IgD-negative memory B cell (primary cell): Measurements from ENCODE around the gene NRG2. TPM values are rescaled to one million over a fixed set of nuclear protein-coding genes. Genes with fewer than 3 reads are reported as not detected.

Experiments used
- H3K27ac Mint-ChIP-seq, 3 donors: one replicate each; pipeline ENCODE4 v1.8.0; 2020 to 2022; ENCODE audit warnings: mild to moderate bottlenecking in 3 of 3, mixed read lengths in 3 of 3, moderate library complexity in 1 of 3
- H3K27me3 Mint-ChIP-seq: one replicate; pipeline ENCODE4 v1.8.0; 2021; ENCODE audit warnings: mixed read lengths
- H3K36me3 Mint-ChIP-seq: one replicate; pipeline ENCODE4 v1.8.0; 2020; ENCODE audit warnings: mild to moderate bottlenecking, mixed read lengths
- H3K4me1 Mint-ChIP-seq, 3 donors: one replicate each; pipeline ENCODE4 v1.8.0; 2020 to 2022; ENCODE audit warnings: mixed read lengths in 3 of 3, mild to moderate bottlenecking in 1 of 3
- H3K4me3 Mint-ChIP-seq, 4 donors: one replicate each; pipeline ENCODE4 v1.8.0; 2020 to 2022; ENCODE audit warnings: mild to moderate bottlenecking in 4 of 4, mixed read lengths in 4 of 4, moderate library complexity in 3 of 4
- H3K9me3 Mint-ChIP-seq, 3 donors: one replicate each; pipeline ENCODE4 v1.8.0; 2020 to 2021; ENCODE audit warnings: mixed read lengths in 3 of 3, mild to moderate bottlenecking in 1 of 3
- polyA plus RNA-seq: library from polyadenylated mRNA; unstranded; fragments of 300-500 nt; fragmentation: Illumina TruSeq; gene quantifications from one replicate; pipeline ENCODE4 v1.2.3, GENCODE V29; 2021

The NRG2 gene
- polyA plus RNA-seq, 1 donor from 2014 or later: not detected

DNA sequence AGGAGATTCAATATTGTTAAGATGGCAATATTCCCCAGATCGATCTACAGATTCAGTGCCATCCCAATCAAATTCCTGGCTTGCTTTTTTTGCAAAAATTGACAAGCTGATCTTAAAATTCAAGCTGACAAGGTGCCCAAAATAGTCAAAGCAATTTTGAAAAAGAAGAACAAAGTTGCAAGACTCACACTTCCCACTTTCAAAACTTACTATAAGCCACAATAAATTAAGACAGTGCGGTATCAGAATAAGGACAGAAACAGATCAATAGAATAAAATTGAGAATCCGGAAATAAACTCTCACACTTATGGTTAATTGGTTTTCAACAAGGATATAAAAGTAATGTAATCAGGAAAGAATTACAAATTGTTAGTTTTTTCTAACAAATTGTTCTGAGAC lies 97.1 kb downstream of the NRG2 start:
- peak overlapping the region in 1 of 4 donors; percentile 83 for H3K4me3 Mint-ChIP-seq
- peaks cover 14% of the 10 kb centered on the region for H3K27me3 Mint-ChIP-seq
- H3K27ac Mint-ChIP-seq: peak overlapping the region in 2 of 3 donors; percentile 2 to 42
- peaks cover 2 to 18% (median 6%) of the 10 kb centered on the region in 3 donors for H3K9me3 Mint-ChIP-seq
- H3K4me1 Mint-ChIP-seq: peaks cover 9 to 18% (median 11%) of the 10 kb centered on the region in 3 donors
- H3K36me3 Mint-ChIP-seq: no peaks in the 10 kb centered on the region

DNA sequence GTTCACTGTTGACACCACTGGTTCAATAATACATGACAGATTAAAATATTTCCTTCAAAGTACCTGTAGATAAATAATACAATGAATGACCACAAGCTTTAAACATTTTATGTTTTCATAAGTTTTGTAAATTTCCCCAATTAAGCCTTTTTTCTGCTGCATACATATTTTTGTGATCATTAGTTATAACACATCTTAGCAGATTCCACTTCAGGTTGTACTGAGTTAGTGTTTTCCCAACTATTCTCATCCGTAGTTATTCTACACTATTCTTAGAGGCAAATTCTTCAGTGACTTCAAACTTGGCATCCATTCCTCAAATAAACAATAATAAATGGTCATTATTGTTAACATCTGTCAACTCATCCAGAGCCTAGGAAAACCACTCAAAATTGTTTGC lies 100.9 kb downstream of the NRG2 start:
- peaks cover 1% of the 10 kb centered on the region for H3K36me3 Mint-ChIP-seq
- H3K4me1 Mint-ChIP-seq: peaks cover 9 to 15% (median 11%) of the 10 kb centered on the region in 3 donors
- no peak overlapping the region for H3K27ac Mint-ChIP-seq
- no peak overlapping the region for H3K4me3 Mint-ChIP-seq
- peaks cover 6 to 34% (median 9%) of the 10 kb centered on the region in 3 donors for H3K9me3 Mint-ChIP-seq
- peaks cover 15% of the 10 kb centered on the region for H3K27me3 Mint-ChIP-seq

DNA sequence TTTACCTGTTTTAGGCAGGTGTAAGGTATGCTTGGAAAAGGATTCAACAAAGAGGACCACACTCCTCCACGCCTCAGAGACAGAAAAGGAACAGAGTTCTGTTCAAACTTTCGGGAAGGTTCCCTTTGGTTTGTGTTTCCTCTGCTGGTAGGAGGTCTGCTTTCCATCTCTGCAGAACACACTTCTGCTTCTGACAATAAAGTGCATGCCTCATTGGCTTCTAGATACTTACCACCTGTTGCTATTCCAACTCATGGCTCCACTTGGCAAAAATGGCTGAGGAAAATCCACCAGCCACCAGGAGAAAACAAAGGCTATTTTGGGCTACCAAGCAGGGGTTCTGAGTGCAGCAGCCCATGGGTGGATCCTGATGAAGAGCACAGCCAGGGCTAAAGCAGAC lies 112.7 kb downstream of the NRG2 start:
- peaks cover 1 to 3% (median 2%) of the 10 kb centered on the region in 3 donors for H3K9me3 Mint-ChIP-seq
- H3K36me3 Mint-ChIP-seq: no peaks in the 10 kb centered on the region
- no peaks in the 10 kb centered on the region for H3K4me1 Mint-ChIP-seq
- no peak overlapping the region for H3K4me3 Mint-ChIP-seq
- H3K27ac Mint-ChIP-seq: no peak overlapping the region
- H3K27me3 Mint-ChIP-seq: peaks cover 25% of the 10 kb centered on the region

DNA sequence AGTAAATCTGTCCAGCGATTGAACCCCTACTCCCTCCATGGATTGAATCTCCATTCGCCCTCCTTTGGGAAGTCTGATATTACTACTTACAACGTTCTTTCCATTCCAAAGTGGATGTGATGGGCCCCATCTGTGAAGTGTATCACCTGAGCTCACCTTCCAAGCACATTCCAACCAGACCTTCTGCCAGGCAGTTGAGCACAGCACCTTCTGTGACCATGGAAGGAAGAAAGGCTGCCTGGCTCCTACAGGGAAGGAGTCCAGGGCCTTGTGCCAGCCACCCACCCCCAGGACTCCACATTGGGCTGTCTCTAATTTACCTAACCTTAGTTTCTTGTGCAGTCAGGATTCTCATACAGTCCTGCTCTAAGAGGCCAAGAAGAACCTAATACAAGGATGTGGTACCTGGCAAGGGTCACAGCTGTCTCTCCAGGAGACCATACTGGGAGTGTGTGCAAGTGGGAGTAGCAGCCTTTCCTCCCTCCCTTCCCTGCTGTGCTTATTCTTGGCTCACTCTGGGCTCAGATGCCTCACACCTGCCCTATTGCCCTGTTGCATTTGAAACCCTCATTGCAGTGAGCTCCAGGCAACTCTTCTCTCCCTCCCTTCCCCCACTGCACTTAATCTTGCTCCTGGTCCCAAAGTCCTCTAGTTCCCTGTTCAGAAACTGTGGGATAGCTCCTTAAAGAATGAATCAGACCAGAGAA lies 116.1 kb downstream of the NRG2 start:
- H3K36me3 Mint-ChIP-seq: no peaks in the 10 kb centered on the region
- H3K27me3 Mint-ChIP-seq: peaks cover 23% of the 10 kb centered on the region
- H3K9me3 Mint-ChIP-seq: peaks cover 0 to 2% (median under 1%) of the 10 kb centered on the region in 3 donors
- H3K27ac Mint-ChIP-seq: no peak overlapping the region
- H3K4me1 Mint-ChIP-seq: no peaks in the 10 kb centered on the region
- no peak overlapping the region for H3K4me3 Mint-ChIP-seq

DNA sequence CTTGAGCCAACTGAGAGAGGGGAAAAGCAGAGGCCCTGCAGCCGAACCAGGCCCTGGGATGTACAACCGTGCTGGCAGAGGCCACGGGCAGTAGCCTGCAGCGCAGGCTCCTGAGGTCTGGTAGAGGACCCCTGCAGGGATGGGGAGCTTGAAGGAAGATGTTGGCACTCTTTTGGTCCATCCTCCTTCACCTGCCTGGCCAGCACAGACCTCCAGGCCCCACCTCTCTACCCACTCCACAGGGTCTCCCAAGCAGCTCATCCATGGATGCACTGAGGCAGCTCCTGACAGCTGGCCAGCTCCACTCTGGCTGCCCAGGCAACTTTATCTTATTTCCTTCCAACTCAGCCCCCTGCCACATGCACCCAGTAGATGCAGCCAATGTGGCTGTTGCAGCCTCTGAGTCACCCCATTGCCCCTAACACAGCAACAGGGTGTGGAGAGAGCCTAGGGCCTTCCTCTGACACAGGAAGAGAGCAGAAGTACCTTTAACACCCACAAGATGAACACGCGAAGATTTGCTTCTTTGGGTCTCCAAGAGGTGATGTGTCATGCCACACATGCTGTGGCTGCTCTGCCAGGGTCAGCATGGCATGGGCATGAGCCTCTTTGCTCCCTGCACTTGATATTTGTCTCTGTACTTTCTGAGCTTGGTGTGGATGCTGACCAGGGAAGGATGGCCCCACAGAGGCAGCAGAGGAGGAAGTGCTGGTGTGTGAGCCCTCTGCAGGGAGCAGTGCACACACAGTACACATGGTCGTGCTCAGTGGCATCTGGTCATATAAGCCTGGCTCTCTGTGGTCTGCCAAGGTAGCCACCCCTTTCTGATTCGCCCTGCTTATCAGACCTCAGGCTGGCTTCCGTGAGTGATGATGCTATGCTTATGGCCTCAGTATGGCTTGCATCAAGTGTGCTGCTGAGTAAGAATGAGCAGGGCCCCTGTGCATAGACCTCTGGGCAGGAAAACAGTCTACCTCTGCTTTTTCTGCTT lies 117.2 kb downstream of the NRG2 start:
- no peak overlapping the region for H3K4me3 Mint-ChIP-seq

DNA sequence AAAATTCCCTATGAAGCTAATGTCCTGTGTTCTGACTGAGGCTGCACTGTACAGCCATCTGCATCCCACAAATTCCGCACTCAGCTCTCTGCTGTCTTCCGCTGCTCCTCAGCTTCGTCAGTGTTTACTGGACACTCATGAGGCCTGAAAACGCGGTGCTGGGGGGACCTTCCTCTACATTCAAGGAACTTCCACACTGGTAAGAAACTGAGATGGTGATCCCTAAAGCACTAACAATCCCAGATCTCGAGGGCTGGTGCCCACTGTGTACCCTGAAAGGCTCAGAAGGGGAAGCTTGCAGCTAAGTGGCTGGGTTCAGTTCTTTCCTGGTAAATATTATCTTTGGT lies 117.9 kb downstream of the NRG2 start:
- Mint-ChIP-seq H3K36me3 (no peaks in the 10 kb centered on the region), H3K27me3 (peaks cover 18% of the 10 kb centered on the region), H3K4me3 (no peak overlapping the region), H3K4me1 (no peaks in the 10 kb centered on the region), H3K9me3 (peaks cover 0 to 2% (median 0%) of the 10 kb centered on the region in 3 donors), H3K27ac (no peak overlapping the region)

More for the DNA sequence above, 117.2 kb downstream of the NRG2 start:
- H3K4me1 Mint-ChIP-seq: no peaks in the 10 kb centered on the region
- no peaks in the 10 kb centered on the region for H3K36me3 Mint-ChIP-seq
- peaks cover 0 to 2% (median 0%) of the 10 kb centered on the region in 3 donors for H3K9me3 Mint-ChIP-seq
- H3K27me3 Mint-ChIP-seq: peaks cover 23% of the 10 kb centered on the region
- peak overlapping the region in 1 of 3 donors; percentile 16 for H3K27ac Mint-ChIP-seq

DNA sequence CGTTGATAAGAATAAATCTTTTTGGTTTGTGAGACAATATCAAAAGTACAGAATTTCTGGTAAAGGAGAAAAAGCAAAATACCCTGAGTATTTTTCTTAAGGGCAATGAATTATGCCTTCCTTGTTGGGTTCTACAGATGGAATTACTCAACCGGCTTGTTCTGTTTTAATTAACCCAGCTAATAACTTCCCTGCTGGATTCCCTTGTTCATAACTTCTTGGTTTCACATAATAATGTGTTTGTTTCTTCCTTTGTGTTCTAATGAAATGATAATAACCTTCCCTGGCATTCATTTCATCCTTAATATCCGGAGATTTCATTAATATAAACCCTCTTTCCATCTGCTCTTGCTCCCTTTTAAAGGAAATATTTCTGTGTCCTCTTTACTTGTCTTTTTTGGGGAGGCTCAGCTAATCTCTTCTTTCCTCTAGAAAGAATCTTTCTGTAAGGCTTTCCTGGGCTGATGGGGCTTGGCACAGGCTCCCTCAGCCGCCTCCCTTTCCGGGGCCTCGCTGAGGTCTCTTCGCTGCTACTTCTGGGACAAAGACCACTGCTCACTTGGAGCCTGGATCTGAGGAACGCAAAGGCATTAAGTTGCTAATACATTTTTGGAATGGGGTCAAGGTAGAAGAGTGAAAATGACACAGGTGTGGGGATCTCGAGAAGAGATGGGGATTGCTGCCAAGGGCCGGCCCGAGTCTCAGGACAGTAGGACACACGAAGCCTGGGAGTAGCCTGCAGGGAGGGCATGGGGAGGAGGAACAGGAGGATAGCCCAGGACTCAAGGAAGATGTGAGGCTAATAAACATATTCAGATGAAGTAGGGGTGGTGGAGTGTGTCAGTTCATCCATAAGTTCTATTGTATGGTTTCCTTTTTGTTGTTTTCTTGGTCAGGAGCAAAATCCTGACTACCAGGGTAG lies 118.5 kb downstream of the NRG2 start:
- Mint-ChIP-seq H3K27ac (no peak overlapping the region), H3K9me3 (peaks cover 0 to 2% (median 0%) of the 10 kb centered on the region in 3 donors), H3K36me3 (no peaks in the 10 kb centered on the region), H3K4me3 (no peak overlapping the region), H3K4me1 (no peaks in the 10 kb centered on the region), H3K27me3 (peaks cover 15% of the 10 kb centered on the region)

DNA sequence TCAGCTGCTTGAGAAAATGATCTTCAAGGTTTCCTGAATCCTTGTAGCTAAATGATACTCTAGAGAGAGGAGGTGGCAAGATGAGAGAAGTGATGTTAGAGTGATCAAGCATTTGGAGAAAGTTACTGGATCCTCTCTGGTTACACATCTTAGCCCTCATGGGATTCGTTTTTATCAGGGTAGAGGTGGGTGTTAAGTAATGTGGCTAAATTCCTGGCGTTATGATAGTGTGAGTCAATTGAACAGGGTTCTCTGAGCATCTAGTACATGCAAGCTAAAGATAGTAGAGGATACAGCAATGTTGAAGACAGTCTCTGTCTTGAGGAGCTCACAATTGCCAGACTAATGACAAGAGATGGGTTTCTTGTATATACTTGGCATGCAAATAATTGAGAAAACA lies 123.8 kb downstream of the NRG2 start:
- Mint-ChIP-seq H3K27ac (no peak overlapping the region), H3K27me3 (peaks cover 10% of the 10 kb centered on the region), H3K4me3 (no peak overlapping the region), H3K4me1 (no peaks in the 10 kb centered on the region), H3K9me3 (no peaks in the 10 kb centered on the region), H3K36me3 (no peaks in the 10 kb centered on the region)

DNA sequence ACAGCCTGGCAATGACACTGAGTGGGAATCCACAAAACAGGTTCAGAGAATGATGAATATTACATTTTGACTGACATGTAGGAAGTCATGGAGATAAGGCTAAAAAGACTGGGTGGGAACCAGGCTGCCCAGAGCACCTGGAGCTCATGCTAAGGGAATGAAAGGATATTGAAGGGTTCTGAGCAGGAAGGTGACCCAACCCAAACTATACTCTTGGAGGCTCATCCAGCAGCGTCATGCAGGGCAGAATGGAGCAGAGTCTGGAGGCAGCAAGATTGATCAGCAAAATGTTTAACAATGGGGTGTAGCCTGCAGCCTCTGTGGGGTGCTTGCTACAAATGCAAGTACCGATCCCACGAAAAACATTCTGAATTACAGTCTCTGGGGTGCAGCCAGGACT lies 127.3 kb downstream of the NRG2 start:
- H3K27ac Mint-ChIP-seq: no peak overlapping the region
- no peaks in the 10 kb centered on the region for H3K4me1 Mint-ChIP-seq
- H3K9me3 Mint-ChIP-seq: peaks cover 0 to 3% (median 0%) of the 10 kb centered on the region in 3 donors
- H3K36me3 Mint-ChIP-seq: no peaks in the 10 kb centered on the region
- no peak overlapping the region for H3K4me3 Mint-ChIP-seq
- H3K27me3 Mint-ChIP-seq: peaks cover 10% of the 10 kb centered on the region

DNA sequence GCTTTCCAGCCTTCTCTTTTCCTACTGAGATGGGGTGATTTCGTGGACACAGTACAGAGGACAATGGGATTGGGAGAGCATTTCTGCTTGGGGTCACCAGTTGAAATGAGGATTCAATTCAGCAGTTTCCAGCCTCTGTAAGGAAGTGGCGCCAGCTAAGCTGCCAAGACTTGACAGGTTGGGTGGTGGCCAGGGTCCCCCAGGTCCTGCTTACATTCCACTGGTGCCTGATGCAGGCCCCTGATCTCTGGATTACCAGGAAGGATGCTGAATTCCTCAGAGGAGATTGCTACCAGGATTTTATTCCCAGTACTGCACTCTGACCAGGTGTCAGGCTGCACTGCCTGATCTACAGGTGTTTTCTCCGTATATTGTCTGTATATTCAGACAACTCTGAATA lies 127.8 kb downstream of the NRG2 start:
- Mint-ChIP-seq H3K27me3 (peaks cover 12% of the 10 kb centered on the region), H3K27ac (no peak overlapping the region), H3K4me3 (no peak overlapping the region), H3K4me1 (no peaks in the 10 kb centered on the region), H3K36me3 (no peaks in the 10 kb centered on the region), H3K9me3 (peaks cover 0 to 3% (median 0%) of the 10 kb centered on the region in 3 donors)

DNA sequence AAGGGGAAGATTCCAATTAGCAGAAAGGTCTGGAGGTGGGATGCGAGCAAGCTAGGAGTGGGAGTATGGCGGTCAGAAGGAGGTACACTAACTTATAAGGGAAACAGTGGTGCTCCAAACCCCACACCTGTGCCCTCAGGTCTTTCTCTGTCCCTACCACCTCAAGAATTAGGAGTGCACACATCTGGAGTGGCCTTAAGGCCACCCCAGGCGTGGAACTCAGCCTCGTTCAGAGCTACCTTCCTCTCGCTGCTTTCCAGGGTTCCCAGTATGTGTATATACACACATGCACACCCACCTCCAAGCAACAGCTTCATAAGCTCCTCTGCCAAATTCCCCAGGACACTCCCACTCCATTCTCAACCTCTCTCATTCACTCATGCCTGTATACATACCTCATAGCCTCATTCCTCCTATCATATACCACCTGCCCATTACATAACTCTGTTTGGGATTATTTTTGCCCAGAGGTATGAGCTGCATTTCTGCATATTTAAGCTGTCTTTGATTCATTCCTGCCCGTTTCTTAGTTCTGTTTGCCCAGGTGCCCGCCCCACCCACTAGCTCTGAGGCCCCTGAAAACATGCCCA lies 128.8 kb downstream of the NRG2 start:
- Mint-ChIP-seq H3K27me3 (peaks cover 12% of the 10 kb centered on the region), H3K4me3 (no peak overlapping the region), H3K36me3 (no peaks in the 10 kb centered on the region), H3K4me1 (no peaks in the 10 kb centered on the region), H3K27ac (no peak overlapping the region), H3K9me3 (peaks cover 0 to 3% (median 0%) of the 10 kb centered on the region in 3 donors)

DNA sequence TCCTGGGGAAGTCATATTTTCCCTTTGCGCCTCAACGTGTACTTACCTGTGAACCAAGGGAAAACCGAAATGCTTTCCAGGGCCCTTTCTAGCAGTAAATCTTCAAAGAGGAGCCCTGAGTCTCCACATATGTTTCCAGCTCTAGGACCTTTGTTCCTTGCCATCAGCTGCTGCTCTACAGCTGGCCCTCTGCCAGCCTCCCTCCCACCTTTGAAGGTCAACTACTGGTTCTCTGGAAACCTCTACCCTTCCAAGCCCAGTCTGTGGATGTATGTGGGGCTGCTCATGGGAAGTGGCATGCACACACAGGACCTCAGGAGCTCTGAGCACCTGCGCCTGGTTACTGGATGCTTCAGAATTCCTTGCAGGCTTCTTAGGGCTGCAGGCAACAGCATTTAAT lies 130.3 kb downstream of the NRG2 start:
- H3K9me3 Mint-ChIP-seq: peaks cover 0 to 3% (median 0%) of the 10 kb centered on the region in 3 donors
- H3K4me1 Mint-ChIP-seq: no peaks in the 10 kb centered on the region
- no peak overlapping the region for H3K27ac Mint-ChIP-seq

DNA sequence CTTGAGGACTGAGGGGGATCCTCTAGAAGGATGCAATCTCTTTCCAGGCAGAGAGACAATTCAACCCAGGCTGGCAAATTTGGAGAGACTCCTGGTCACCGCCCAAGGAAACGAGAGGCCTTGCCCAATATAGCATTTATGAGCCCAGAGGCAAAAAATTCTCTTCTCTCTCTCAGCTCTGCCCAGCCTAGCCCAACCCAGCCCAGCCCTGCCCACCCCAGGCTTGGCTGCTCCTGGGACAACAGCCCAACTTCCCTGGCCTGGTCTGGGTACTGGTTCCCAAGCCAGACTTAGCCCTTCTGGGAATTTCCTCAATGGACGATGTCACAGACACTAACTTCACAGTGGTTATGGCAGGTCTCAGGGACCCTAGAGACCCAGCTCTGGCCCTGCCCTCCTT lies 130.9 kb downstream of the NRG2 start:
- no peaks in the 10 kb centered on the region for H3K4me1 Mint-ChIP-seq
- H3K9me3 Mint-ChIP-seq: peaks cover 0 to 3% (median 0%) of the 10 kb centered on the region in 3 donors
- H3K27ac Mint-ChIP-seq: no peak overlapping the region
- no peak overlapping the region for H3K4me3 Mint-ChIP-seq
- H3K27me3 Mint-ChIP-seq: peaks cover 12% of the 10 kb centered on the region
- no peaks in the 10 kb centered on the region for H3K36me3 Mint-ChIP-seq

More for the DNA sequence above, 130.3 kb downstream of the NRG2 start:
- Mint-ChIP-seq H3K4me3 (no peak overlapping the region), H3K27me3 (peaks cover 12% of the 10 kb centered on the region), H3K36me3 (no peaks in the 10 kb centered on the region)

DNA sequence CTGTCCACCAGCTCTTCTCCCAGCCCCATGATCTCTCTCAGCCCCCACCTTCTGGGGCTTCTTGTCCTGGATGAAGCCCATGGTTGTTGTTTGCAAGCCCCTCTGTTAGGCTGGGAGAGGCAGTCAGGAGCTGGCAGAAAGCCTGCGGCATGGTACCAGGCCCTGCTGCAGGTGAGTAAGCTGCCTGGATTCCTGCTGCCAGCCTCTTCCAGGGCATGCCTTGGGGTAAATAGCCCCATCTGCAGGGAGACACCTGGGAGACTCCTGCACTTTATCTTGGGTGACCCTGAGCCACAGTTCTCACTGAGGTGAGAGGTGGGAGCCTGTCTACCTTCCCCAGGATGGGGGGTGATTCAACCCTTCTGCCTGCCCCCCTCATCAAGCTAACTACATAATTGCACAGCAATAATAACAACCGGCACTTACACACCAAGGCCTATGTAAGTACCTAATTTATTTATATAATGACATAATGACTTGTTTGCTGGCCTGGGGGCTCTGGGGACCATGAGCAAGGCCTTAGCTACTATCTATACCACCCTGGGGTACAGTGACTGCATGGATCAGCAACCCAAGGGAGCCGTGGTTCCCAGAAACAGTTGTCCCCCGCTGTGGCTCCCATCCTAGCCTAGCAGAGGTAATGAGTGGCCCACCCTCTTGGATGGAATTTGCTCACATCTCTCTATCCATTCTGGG lies 131.5 kb downstream of the NRG2 start:
- H3K36me3 Mint-ChIP-seq: no peaks in the 10 kb centered on the region
- H3K4me1 Mint-ChIP-seq: no peaks in the 10 kb centered on the region
- H3K9me3 Mint-ChIP-seq: peaks cover 0 to 3% (median 0%) of the 10 kb centered on the region in 3 donors
- H3K27me3 Mint-ChIP-seq: peaks cover 12% of the 10 kb centered on the region
- H3K27ac Mint-ChIP-seq: no peak overlapping the region
- no peak overlapping the region for H3K4me3 Mint-ChIP-seq
